Spleen (tissue), 11 donors: Measurements from ENCODE around the gene PNMA8A. TPM values are rescaled to one million over a fixed set of nuclear protein-coding genes. Genes with fewer than 3 reads are reported as not detected.

Experiments
- DNase-seq: peaks from one replicate; pipeline ENCODE4 v3.0.0-alpha.2; 2020
- H3K27ac ChIP-seq, 8 donors: fragments of 200-600 bp; sonication (generic) in 7 of 8; 1 replicate in 4 of 8; 2 replicates in 4 of 8; pipeline versions ENCODE4 v1.5.0 to v1.8.0; 2016 to 2021; ENCODE audit warnings: inconsistent platforms in 4 of 8, mild to moderate bottlenecking in 4 of 8, moderate library complexity in 1 of 8
- H3K27me3 ChIP-seq, 7 donors: fragments of 200-600 bp; sonication (generic) in 6 of 7; replicated peaks in 1 of 7; 1 replicate in 4 of 7; 2 replicates in 3 of 7; pipeline versions ENCODE4 v1.5.0 to v1.8.0; 2016 to 2021; ENCODE audit warnings: inconsistent platforms in 3 of 7, mild to moderate bottlenecking in 1 of 7
- H3K36me3 ChIP-seq, 6 donors: fragments of 200-600 bp; sonication (generic) in 5 of 6; 1 replicate in 4 of 6; 2 replicates in 2 of 6; pipeline versions ENCODE4 v1.5.0 to v1.8.0; 2016 to 2021; ENCODE audit warnings: inconsistent platforms in 2 of 6
- H3K4me1 ChIP-seq, 6 donors: fragments of 200-600 bp; sonication (generic) in 5 of 6; 1 replicate in 3 of 6; 2 replicates in 3 of 6; pipeline versions ENCODE4 v1.5.0 to v1.8.0; 2016 to 2021; ENCODE audit warnings: inconsistent platforms in 3 of 6
- H3K4me3 ChIP-seq, 8 donors: fragments of 200-600 bp; sonication (generic) in 7 of 8; 1 replicate in 4 of 8; 2 replicates in 4 of 8; pipeline versions ENCODE4 v1.5.0 to v1.8.0; 2016 to 2021; ENCODE audit warnings: inconsistent platforms in 4 of 8, mild to moderate bottlenecking in 4 of 8, moderate library complexity in 2 of 8
- H3K9me3 ChIP-seq, 8 donors: fragments of 200-600 bp; sonication (generic) in 7 of 8; 1 replicate in 4 of 8; 2 replicates in 4 of 8; pipeline versions ENCODE4 v1.5.0 to v1.8.0; 2016 to 2021; ENCODE audit warnings: inconsistent platforms in 4 of 8
- POLR2A ChIP-seq, 3 donors: fragments of 450-650 bp; IDR thresholded peaks; one replicate each; pipeline ENCODE4 v1.5.1; 2017; ENCODE audit warnings: antibody characterized with exemption in 3 of 3, mild to moderate bottlenecking in 1 of 3
- POLR2AphosphoS5 ChIP-seq, 3 donors: sonication (generic); formaldehyde crosslinking; IDR thresholded peaks; one replicate each; pipeline ENCODE4 v1.5.1; 2017; ENCODE audit warnings: antibody characterized with exemption in 3 of 3
- WGBS, 5 donors: extraction: QIAGEN DNeasy Blood & Tissue Kit in 3 of 5; methylation state at CpG; one replicate each; pipeline versions ENCODE4 v1.1.5 to v1.1.7; 2013 to 2018; 5-methylcytosine and 5-hydroxymethylcytosine counted together
- intact Hi-C: fragments of 100-400 bp; cut with DNase I; formaldehyde crosslinking; loops from one replicate; pipeline ENCODE4 v1.15.0; 2023; ENCODE audit warnings: low total_unique reads
- polyA plus RNA-seq, 3 donors: library from polyadenylated mRNA; stranded (reverse); fragments of 200-250 nt; gene quantifications; one replicate each; pipeline ENCODE4 v1.2.1, GENCODE V29; 2013
- total RNA-seq, 7 donors: library from RNA; depleted of rRNA in 3 of 7; stranded (reverse); fragments of >200 nt in 3 of 7; fragmentation: NEBNext Ultra II Directional in 4 of 7; extraction: Animal tissue kit (Norgen Biotek cat#: 25700) in 4 of 7; gene quantifications; one replicate each; pipeline versions ENCODE4 v1.1.0 to v1.2.1, GENCODE V29; 2016 to 2021
- TF ChIP-seq, protein P1 (sequence below), 11 experiments: fragments of 200-600 bp in 7 of 11; fragments of 450-650 bp in 4 of 11; sonication (generic) in 4 of 11; IDR thresholded peaks in 8 of 11; conservative IDR thresholded peaks in 3 of 11; 1 replicate in 7 of 11; 2 replicates in 4 of 11; pipeline versions ENCODE4 v1.4.0 to v1.8.0; 2016 to 2021; ENCODE audit warnings: antibody characterized with exemption in 11 of 11, inconsistent platforms in 4 of 11, mild to moderate bottlenecking in 1 of 11
- donor health status: healthy with polysubstance abuse.
- donor health status: DM: no; HTN: no; CAD: no; lungs with moderate emphysema.
- donor health status: DM: no; HTN: no; CAD: no.
- donor health status: Bipolar disorder and iron deficiency.
- donor health status: healthy.
- donor health status: DM: no; HTN: no; CAD: no.
- donor health status: DM: yes; HTN: yes; CAD: no.

PNMA8A gene
- total and polyA plus RNA-seq, 10 donors: 0.13 to 2.7 (median 1.2) TPM

DNA sequence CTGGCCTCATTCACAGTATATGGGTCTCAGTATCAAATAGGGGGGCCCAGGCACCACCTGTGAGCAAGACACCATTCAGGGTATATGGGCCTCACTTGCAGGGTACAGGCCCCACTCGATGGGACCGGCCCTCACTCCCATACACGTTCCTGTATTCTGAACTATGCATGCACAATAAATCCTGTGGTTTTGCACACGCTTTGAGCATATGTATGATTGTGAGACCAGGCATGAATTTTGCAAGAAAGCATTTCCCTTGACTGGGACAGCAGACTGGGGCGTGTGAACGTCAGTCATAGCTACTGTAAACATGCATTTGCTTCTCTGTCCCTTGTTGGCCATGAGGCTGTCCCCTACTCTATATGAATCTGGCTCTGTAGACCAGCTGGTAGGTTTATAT is 24.9 kb upstream of the PNMA8A start:
- no peak for TF ChIP-seq POLR2AphosphoS5 (IDR thresholded peaks at IDR 0.05)
- no peak for TF ChIP-seq POLR2A (IDR thresholded peaks at IDR 0.05)
- TF ChIP-seq, protein P1, sequence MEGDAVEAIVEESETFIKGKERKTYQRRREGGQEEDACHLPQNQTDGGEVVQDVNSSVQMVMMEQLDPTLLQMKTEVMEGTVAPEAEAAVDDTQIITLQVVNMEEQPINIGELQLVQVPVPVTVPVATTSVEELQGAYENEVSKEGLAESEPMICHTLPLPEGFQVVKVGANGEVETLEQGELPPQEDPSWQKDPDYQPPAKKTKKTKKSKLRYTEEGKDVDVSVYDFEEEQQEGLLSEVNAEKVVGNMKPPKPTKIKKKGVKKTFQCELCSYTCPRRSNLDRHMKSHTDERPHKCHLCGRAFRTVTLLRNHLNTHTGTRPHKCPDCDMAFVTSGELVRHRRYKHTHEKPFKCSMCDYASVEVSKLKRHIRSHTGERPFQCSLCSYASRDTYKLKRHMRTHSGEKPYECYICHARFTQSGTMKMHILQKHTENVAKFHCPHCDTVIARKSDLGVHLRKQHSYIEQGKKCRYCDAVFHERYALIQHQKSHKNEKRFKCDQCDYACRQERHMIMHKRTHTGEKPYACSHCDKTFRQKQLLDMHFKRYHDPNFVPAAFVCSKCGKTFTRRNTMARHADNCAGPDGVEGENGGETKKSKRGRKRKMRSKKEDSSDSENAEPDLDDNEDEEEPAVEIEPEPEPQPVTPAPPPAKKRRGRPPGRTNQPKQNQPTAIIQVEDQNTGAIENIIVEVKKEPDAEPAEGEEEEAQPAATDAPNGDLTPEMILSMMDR (IDR thresholded peaks at IDR 0.05 in 8 of 11, conservative IDR thresholded peaks at IDR 0.05 in 3 of 11): no peak
- Histone ChIP-seq H3K27me3 (peaks cover 0 to 66% (median 30%) of the 10 kb centered on the region in 7 donors), H3K36me3 (no peaks in the 10 kb centered on the region), H3K4me1 (peaks cover 15 to 47% (median 38%) of the 10 kb centered on the region in 6 donors), H3K27ac (no peak overlapping the region), H3K9me3 (no peaks in the 10 kb centered on the region), H3K4me3 (no peak overlapping the region)
- DNase-seq: no peak
- intact Hi-C loops: no loop called here
- WGBS, 5 donors: 69 to 88% (median 80%) methylated on average over 6 of the region's 6 CpGs

DNA sequence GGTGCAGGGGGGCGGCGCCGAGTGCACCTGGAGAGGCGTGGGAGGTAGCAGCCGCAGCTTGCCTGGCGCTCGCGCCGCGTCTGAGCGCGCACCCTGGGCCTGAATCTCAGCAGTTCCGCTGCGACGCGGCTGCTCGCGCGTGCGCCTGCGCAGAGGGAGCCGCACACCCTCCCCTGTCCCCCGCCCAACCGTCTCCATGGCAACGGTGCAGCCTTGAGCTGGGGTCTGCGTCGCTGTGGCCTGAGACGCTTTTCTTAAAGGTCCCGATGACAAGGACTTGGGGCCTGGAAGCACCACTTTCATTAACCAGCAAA is 24.4 kb upstream of the PNMA8A start, which contains the start of gene PNMA8B:
TSS of gene PNMA8B (minus strand) at position 82 of the 314 bp plus-strand sequence. CDS start 402 bp downstream, outside the sequence.
- H3K27me3 ChIP-seq: peaks cover 0 to 67% (median 33%) of the 10 kb centered on the region in 7 donors
- TF ChIP-seq POLR2AphosphoS5 (IDR thresholded peaks at IDR 0.05): peak in 2 of 3 donors; percentile 67 to 79
- TF ChIP-seq, protein P1 (IDR thresholded peaks at IDR 0.05 in 8 of 11, conservative IDR thresholded peaks at IDR 0.05 in 3 of 11): no peak
- no peak for TF ChIP-seq POLR2A (IDR thresholded peaks at IDR 0.05)
- 5 to 30% (median 7%) methylated on average over 17 to 29 of the region's 29 CpGs for WGBS, 5 donors
- H3K4me3 ChIP-seq: peak within 1 kb of the TSS in 7 of 8 donors; percentile 12 to 67 (median 25)
- peak; percentile 83 for DNase-seq
- no peaks in the 10 kb centered on the region for H3K36me3 ChIP-seq
- no peaks in the 10 kb centered on the region for H3K9me3 ChIP-seq
- intact Hi-C loops: no loop called here
- peak within 1 kb of the TSS in 1 of 8 donors; percentile 24 for H3K27ac ChIP-seq
- peaks cover 15 to 51% (median 39%) of the 10 kb centered on the region in 6 donors for H3K4me1 ChIP-seq

- H3K4me1 ChIP-seq: peaks cover 18 to 57% (median 43%) of the 10 kb centered on the region in 6 donors
- no peak for DNase-seq
- peak overlapping the region in 7 of 8 donors; percentile 12 to 67 (median 25) for H3K4me3 ChIP-seq
- no peaks in the 10 kb centered on the region for H3K36me3 ChIP-seq
- no peak for TF ChIP-seq POLR2A (IDR thresholded peaks at IDR 0.05)
- no peak for TF ChIP-seq POLR2AphosphoS5 (IDR thresholded peaks at IDR 0.05)
- TF ChIP-seq, protein P1 (IDR thresholded peaks at IDR 0.05 in 8 of 11, conservative IDR thresholded peaks at IDR 0.05 in 3 of 11): no peak
- H3K27me3 ChIP-seq: peaks cover 0 to 73% (median 37%) of the 10 kb centered on the region in 7 donors
- 21 to 45% (median 26%) methylated on average over 27 to 49 of the region's 49 CpGs for WGBS, 5 donors
- H3K9me3 ChIP-seq: no peaks in the 10 kb centered on the region
- H3K27ac ChIP-seq: peak overlapping the region in 1 of 8 donors; percentile 24
- intact Hi-C loops: no loop called here
Measured at GRCh38 chr19:46494941-46495785, 23.8 kb upstream of the PNMA8A start.
